ENCODE results near the gene DOC2A.

GRCh38 chr16:29996766-29997250 is 14.0 kb downstream of the DOC2A start:
- no peak for TF ChIP-seq CTCF (IDR thresholded peaks at IDR 0.05)
- TF ChIP-seq EZH2 (IDR thresholded peaks at IDR 0.05), result no peak

All from neural progenitor cell (in vitro differentiated cells).